ENCODE measurements around the gene FKBP4. TPM values are rescaled to one million over a fixed set of nuclear protein-coding genes. Genes with fewer than 3 reads are reported as not detected.

FKBP4 gene
- total and polyA plus RNA-seq, 8 donors: 25.3 to 57.2 (median 44.5) TPM

- H3K27ac ChIP-seq: peak overlapping the region in 3 of 5 donors; percentile 18 to 27 (median 20)
- 72 to 80% (median 79%) methylated on average over 9 of the region's 9 CpGs for WGBS, 5 donors
- intact Hi-C loops (cut with DNase I; ENCODE audit: low total_unique reads): no loop called here
Observed at GRCh38 chr12:2844786-2845185, 50.0 kb downstream of the FKBP4 start.

GRCh38 chr12:2845280-2845679, 50.5 kb downstream of the FKBP4 start:
- TF ChIP-seq CTCF (IDR thresholded peaks at IDR 0.05) (no peak), POLR2AphosphoS5 (IDR thresholded peaks at IDR 0.05) (no peak), POLR2A (IDR thresholded peaks at IDR 0.05) (no peak), EP300 (IDR thresholded peaks at IDR 0.05) (no peak)
- intact Hi-C loops (cut with DNase I; ENCODE audit: low total_unique reads): no loop called here
- peak in 1 of 2 donors; percentile 64 for DNase-seq
- peaks cover 0 to 45% (median 17%) of the 10 kb centered on the region in 4 donors for H3K36me3 ChIP-seq
- peak overlapping the region in 2 of 5 donors; percentile 27 to 46 for H3K27ac ChIP-seq
- no peaks in the 10 kb centered on the region for H3K9me3 ChIP-seq
- peaks cover 0 to 12% (median 1%) of the 10 kb centered on the region in 4 donors for H3K4me1 ChIP-seq
- WGBS, 5 donors: 36 to 50% (median 40%) methylated on average over 6 of the region's 6 CpGs
- no peak overlapping the region for H3K4me3 ChIP-seq
- no peaks in the 10 kb centered on the region for H3K27me3 ChIP-seq

More at GRCh38 chr12:2844786-2845185, 50.0 kb downstream of the FKBP4 start:
- Histone ChIP-seq H3K4me1 (peaks cover 0 to 7% (median 1%) of the 10 kb centered on the region in 4 donors), H3K4me3 (no peak overlapping the region), H3K27me3 (no peaks in the 10 kb centered on the region), H3K9me3 (no peaks in the 10 kb centered on the region), H3K36me3 (peaks cover 0 to 45% (median 17%) of the 10 kb centered on the region in 4 donors)
- DNase-seq: no peak
- no peak for TF ChIP-seq CTCF (IDR thresholded peaks at IDR 0.05)
- TF ChIP-seq POLR2A (IDR thresholded peaks at IDR 0.05): no peak
- no peak for TF ChIP-seq POLR2AphosphoS5 (IDR thresholded peaks at IDR 0.05)
- TF ChIP-seq EP300 (IDR thresholded peaks at IDR 0.05): no peak

GRCh38 chr12:2851931-2852330, 57.2 kb downstream of the FKBP4 start:
- H3K4me1 ChIP-seq: peaks cover 0 to 13% (median 0%) of the 10 kb centered on the region in 4 donors
- peaks cover 0 to 11% (median under 1%) of the 10 kb centered on the region in 4 donors for H3K36me3 ChIP-seq
- no peak for TF ChIP-seq POLR2A (IDR thresholded peaks at IDR 0.05)
- TF ChIP-seq EP300 (IDR thresholded peaks at IDR 0.05): no peak
- no peak for TF ChIP-seq POLR2AphosphoS5 (IDR thresholded peaks at IDR 0.05)
- TF ChIP-seq CTCF (IDR thresholded peaks at IDR 0.05): no peak
- no peaks in the 10 kb centered on the region for H3K27me3 ChIP-seq
- WGBS, 5 donors: 89 to 97% (median 94%) methylated on average over 3 of the region's 3 CpGs
- intact Hi-C loops (cut with DNase I; ENCODE audit: low total_unique reads): loop anchor here (10.0 kb wide), 2 partner anchors 93 to 183 kb away; no protein-coding TSS in a partner anchor
- H3K27ac ChIP-seq: no peak overlapping the region
- no peak for DNase-seq
- no peak overlapping the region for H3K4me3 ChIP-seq
- H3K9me3 ChIP-seq: no peaks in the 10 kb centered on the region

- DNase-seq: peak; percentile 80 to 93
- 21 to 26% (median 21%) methylated on average over 11 of the region's 11 CpGs for WGBS, 5 donors
- no peak overlapping the region for H3K27ac ChIP-seq
- TF ChIP-seq POLR2A (IDR thresholded peaks at IDR 0.05): no peak
- TF ChIP-seq EP300 (IDR thresholded peaks at IDR 0.05): no peak
- peak in 5 of 7 experiments; percentile 42 to 76 (median 66) for TF ChIP-seq CTCF (IDR thresholded peaks at IDR 0.05)
- TF ChIP-seq POLR2AphosphoS5 (IDR thresholded peaks at IDR 0.05): no peak
- intact Hi-C loops (cut with DNase I; ENCODE audit: low total_unique reads): loop anchor here (10.0 kb wide), 2 partner anchors 91 to 181 kb away; no protein-coding TSS in a partner anchor
- peaks cover 0 to 13% (median 0%) of the 10 kb centered on the region in 4 donors for H3K4me1 ChIP-seq
- no peak overlapping the region for H3K4me3 ChIP-seq
- H3K9me3 ChIP-seq: no peaks in the 10 kb centered on the region
- H3K36me3 ChIP-seq: peaks cover 0 to 18% (median 9%) of the 10 kb centered on the region in 4 donors
- H3K27me3 ChIP-seq: no peaks in the 10 kb centered on the region
Observed at GRCh38 chr12:2853626-2854025, 58.9 kb downstream of the FKBP4 start.

Other genes starting within 250 kb of the FKBP4 start
- gene ITFG2, start 17.7 kb downstream of the FKBP4 start, total RNA-seq: 100 to 1,000 TPM in 3 of 5 donors, 10 to 100 TPM in 2; 19.1 to 208 (median 157) TPM
- 10 to 100 TPM; 14.9 to 27.8 (median 26.3) TPM for gene ITFG2, start 17.7 kb downstream of the FKBP4 start, polyA plus RNA-seq
- 10 to 100 TPM in 1 of 5 donors, 1 to 10 TPM in 1, under 1 TPM in 1, not detected in 2; 0.92 to 24.3 (median 4.7) TPM for gene NRIP2, start 40.1 kb downstream of the FKBP4 start, total RNA-seq
- gene NRIP2, start 40.1 kb downstream of the FKBP4 start, polyA plus RNA-seq: under 1 TPM; 0.31 to 0.87 (median 0.63) TPM
- gene TEX52, start 62.1 kb downstream of the FKBP4 start, total RNA-seq: not detected
- not detected for gene TEX52, start 62.1 kb downstream of the FKBP4 start, polyA plus RNA-seq
- 10 to 100 TPM in 2 of 5 donors, 1 to 10 TPM in 2, not detected in 1; 3.5 to 23.2 (median 7.1) TPM for gene FOXM1, start 82.2 kb downstream of the FKBP4 start, total RNA-seq
- 10 to 100 TPM in 1 of 3 donors, 1 to 10 TPM in 2; 3.7 to 10.5 (median 7.6) TPM for gene FOXM1, start 82.2 kb downstream of the FKBP4 start, polyA plus RNA-seq
- gene RHNO1, start 82.3 kb downstream of the FKBP4 start, total RNA-seq: 10 to 100 TPM in 2 of 5 donors, 1 to 10 TPM in 2, not detected in 1; 7.0 to 92.0 (median 14.1) TPM
- 10 to 100 TPM; 12.7 to 18.4 (median 14.7) TPM for gene RHNO1, start 82.3 kb downstream of the FKBP4 start, polyA plus RNA-seq
- gene TULP3, start 95.9 kb downstream of the FKBP4 start, total RNA-seq: 10 to 100 TPM; 10.7 to 73.5 (median 30.3) TPM
- gene TULP3, start 95.9 kb downstream of the FKBP4 start, polyA plus RNA-seq: 10 to 100 TPM in 2 of 3 donors, 1 to 10 TPM in 1; 9.2 to 11.7 (median 11.3) TPM
- gene TEAD4, start 164.4 kb downstream of the FKBP4 start, total RNA-seq: 1 to 10 TPM in 3 of 5 donors, not detected in 2; 7.9 to 8.4 (median 8.3) TPM
- gene TEAD4, start 164.4 kb downstream of the FKBP4 start, polyA plus RNA-seq: 10 to 100 TPM in 1 of 3 donors, 1 to 10 TPM in 2; 5.7 to 10.6 (median 9.2) TPM

Data from stomach (tissue), 9 donors.